ENCODE data around the gene SSC5D. TPM values are rescaled to one million over a fixed set of nuclear protein-coding genes. Genes with fewer than 3 reads are reported as not detected.
A peak's percentile ranks its signal among the peaks of the same experiment; 100 is the strongest.
"Not testable (repeated sequence)": the region's sequence is repeated elsewhere in the genome, so short reads cannot be mapped to it uniquely, and the experiment has no call there.

The SSC5D gene
- total RNA-seq, result 0.27 TPM

DNA sequence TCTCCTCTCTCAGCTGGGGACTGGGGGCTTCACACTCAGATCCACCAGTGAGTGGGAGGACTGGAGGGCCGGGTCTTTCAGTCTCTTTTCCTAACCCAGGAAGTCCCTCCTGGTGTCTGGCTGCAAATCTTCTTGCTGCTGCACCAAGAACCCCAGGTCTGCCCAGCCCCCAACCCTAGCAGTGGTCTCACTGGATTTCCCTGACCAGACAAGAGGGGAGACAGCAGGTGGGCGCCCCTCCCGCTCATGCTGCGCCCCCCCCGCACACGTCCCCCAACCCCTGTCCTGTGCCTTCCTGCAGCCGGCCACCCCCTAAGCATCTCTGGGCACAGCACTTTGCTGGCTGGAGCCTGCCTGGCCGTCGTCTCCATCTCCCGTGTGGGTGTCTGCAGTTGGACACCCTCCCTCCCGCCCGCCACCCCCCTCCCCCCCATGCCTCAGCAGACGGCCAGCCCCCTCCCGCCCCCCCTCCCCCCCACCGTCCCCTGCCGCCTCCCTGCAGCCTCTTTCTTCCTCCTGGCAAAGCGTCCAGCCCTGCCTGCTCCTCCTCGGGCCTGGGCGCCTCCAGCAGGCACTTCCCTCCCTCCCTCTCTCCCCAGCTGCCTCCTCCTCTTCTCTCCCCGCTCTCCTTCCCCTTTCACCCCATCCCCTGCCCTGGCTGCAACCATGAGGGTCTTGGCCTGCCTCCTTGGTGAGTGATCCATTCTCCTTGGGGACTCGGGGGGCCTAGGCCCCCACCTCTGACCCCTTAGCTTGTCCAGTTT is at the start of gene SSC5D:
Gene SSC5D, plus strand, starts transcription at position 513 of the 764 bp plus-strand sequence. Its CDS starts 154 bp downstream, at position 667.
- DNase-seq (ENCODE audit: low read depth in 2 of 3, low spot score in 2 of 3), result peak in 1 of 3 donors; percentile 15

DNA sequence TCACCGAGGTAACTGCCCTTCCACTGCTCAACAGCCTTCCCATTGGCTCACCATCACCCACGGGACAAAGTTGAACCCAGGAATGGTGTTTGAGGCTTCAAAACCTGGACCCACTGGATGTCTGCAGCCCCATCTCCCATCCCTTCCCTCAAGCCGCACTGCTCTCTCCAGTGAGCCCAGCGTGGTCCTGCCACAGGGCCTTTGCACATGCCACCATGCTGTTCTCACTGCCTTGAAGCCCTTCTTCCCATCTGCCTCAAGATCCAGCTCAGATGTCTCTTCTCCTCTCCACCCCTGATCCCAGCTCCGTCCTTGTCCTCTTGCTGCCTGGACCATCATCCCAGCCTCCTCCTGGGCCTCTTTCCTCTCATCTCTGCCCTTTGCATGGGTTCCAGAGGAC is 49.2 kb upstream of the SSC5D start:
- no peak for DNase-seq (ENCODE audit: low read depth in 2 of 3, low spot score in 2 of 3)

DNA sequence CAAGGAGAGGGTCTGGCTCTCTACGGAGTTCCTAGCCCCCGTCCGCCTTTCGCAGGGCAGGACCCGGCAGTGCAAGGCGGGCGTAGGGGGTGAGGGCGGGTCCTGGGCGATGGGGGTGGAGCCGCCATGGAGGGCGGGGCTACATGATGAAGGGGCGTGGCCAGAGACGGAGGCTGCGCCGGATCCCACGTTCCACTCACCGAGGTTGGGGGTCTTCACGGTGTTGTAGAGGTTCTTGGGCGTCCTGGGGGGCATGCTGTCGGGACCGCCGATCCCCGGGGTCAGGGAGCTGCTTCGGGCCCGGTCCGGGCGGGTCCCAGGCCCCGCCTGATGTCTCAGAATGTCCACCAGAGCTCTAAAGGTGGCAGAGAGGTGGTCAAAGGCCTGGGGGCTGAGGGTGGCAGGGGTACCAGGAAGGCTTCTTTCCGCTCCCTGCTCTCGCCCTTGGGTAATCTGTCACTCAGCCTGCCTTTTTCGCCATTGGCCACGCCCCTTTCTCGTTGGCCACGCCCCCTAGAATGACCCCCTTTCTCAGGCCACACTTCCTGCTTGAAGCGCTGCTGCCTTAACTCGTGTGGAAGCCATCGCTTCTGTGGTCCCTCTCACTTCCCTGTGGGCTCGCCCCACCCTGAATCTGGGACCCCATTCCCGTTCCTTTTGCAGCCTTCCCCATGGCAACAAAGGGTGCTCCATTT is 47.7 kb upstream of the SSC5D start:
- no peak for DNase-seq (ENCODE audit: low read depth in 2 of 3, low spot score in 2 of 3)

DNA sequence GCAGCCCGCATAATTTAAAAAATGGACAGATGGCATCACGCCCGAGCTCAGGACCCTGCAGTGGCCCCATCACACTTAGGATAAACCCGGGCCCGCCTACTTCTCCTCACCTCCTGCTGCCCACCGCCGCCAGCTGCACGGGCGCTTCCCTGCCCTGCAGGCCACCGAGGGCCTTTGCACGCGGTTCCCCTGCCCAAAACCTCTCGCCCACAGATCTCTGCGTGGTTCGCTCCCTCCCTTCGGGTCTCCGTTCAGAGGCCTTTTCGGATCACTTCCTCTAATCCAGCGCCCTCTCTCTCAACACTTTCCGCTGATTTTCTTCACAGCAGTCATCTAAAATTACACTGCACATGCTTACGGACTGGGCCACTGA is 46.9 kb upstream of the SSC5D start:
- DNase-seq (ENCODE audit: low read depth in 2 of 3, low spot score in 2 of 3), result peak in 1 of 3 donors; percentile 66

DNA sequence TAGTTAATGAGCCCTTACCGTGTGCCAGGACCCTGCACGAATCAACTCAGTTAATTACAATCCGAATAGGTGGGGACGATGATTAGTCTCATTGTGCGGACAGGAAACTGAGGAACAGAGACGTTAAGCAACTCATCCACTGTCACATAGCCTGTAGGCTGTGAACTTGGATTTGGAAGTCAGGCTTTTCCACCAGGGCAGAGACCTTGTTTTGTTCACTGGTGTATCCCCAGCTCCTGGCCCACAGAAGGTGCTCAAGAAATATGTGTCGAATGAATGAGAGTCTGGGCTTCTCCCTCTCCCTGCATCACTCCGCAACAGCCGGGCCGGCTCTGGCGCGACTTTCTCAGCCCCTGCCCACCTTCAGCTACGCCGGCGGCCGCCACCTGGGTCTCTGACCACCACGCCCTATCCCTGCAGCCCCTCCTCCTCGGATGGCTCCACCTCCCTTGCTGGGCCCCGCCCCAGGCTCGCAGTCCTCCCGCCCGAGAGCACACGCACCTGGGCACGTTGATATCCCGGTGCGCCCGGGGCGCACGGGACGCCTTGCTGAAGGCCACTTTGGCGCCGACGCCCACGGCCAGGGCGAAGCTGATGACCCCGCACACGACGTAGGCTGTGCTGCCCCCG is 46.4 kb upstream of the SSC5D start:
- no peak for DNase-seq (ENCODE audit: low read depth in 2 of 3, low spot score in 2 of 3)

DNA sequence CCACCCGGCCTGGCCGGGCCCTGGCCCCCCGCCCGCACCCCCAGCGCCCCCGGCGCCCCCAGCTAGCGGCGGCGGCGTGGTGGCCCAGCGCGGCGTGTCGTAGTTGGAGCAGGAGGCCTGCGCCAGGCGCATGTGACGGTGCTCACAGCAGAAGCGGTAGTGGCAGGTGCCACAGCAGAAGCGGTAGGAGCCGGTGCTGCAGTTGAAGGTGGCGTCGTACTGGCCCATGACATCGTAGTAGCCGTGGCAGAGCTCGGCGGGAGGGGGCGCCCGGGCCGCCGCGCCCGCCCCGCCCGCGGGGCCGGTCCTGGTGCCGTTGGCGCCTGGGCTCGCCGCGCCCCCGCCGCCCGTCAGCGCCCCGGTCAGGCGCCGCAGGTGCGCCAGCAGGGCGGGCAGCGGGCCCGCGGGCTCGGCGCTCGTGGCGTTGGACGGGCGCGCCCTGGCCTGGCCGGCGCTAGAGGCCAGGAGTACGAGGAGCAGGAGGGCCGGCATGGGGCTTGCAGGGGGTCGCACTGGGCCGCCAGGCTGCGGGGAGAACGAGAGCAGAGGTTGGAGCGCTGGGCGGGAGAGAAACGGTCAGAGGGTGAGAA is 45.8 kb upstream of the SSC5D start:
- DNase-seq (ENCODE audit: low read depth in 2 of 3, low spot score in 2 of 3), result peak in 1 of 3 donors; percentile 48

DNA sequence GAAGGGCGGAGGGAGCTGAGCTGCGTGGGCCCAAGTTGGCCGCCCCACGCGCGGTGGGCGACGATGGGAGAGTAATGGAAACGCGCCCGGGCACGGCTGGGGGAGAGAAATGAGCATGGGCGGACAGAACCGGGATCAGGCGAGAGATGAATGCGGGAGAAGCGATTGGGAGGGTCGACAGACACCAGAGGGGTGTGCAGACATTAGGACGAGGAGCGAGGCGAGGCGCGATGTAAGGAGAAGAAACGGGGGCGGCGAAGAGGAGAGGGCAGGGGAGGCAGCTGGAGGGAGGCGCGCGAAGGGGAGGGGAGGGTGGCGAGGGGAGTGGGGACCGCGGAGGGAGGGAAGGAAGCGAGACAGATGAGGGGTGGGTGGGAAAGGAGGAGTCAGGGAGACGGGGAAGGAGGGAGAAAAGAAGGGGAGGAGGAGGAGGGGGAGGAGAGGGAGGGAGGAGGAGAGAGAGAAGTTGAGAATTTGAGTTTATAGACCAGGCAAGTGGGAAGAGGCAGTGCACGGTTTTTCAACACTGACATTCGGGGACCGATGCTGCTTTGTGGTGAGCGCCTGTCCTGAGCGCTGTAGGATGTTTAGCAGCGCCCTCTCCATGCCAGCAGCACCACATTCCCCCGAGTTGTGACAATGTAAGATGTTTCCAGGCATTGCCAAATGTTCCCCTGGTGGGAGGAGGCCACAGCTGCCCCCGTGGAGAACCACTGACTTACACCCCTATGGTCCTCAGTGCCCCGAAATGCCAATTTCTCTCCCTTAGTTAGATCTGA is 45.0 kb upstream of the SSC5D start, which contains the start of gene SHISA7:
Gene SHISA7, minus strand, starts transcription at position 256 of the 779 bp plus-strand sequence. CDS start 437 bp downstream, outside the sequence.
- DNase-seq (ENCODE audit: low read depth in 2 of 3, low spot score in 2 of 3), result peak in 1 of 3 donors; percentile 45

DNA sequence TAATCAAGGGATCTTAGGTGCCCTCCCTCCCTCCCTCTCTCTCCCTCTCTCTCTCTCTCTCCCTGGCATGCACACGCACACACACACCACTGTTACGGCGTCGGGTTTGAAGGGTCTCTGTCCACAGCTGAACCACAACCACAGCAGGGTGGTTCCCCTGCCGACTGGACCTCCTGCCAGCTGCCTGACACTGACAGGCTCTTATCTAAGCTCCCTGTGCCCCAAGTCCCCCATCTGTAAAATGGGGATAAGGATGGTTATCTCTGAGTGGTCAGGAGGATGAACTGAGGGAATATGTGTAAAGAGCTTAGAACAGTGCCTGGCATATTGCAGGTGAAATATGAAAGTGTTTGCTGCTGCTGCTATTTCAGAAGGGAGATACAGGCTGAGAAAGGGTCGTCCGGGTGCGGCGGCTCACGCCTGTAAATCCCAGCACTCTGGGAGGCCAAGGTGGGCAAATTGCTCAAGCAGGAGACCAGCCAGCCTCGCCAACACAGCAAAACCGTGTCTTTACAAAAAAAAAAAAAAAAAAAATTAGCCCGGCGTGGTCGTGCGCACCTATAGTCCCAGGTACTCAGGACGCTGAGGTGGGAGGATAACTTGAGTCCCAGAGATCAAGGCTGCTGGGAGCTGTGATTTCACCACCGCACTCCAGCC is 44.3 kb upstream of the SSC5D start:
- DNase-seq (ENCODE audit: low read depth in 2 of 3, low spot score in 2 of 3), result peak in 2 of 3 donors; percentile 46 to 67

DNA sequence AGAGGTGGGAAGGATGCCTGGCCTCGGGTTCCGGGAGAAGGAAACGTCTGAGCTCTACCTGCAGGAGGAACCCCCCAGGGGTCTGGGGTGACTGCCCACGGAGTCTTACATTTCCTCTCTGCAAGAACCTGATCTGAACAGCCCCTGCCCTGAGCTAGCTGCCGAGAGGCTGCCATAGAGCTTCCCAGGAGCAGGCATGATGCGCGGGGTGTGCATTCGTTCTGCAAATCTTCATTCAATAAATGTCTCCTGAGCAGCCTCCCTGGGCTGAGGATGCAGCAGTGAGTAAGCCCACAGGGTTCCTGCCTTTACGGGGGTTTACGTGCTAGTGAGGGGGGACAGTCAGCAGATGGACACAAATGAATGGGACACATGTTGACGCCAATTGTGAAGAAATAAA is 43.6 kb upstream of the SSC5D start:
- no peak for DNase-seq (ENCODE audit: low read depth in 2 of 3, low spot score in 2 of 3)

DNA sequence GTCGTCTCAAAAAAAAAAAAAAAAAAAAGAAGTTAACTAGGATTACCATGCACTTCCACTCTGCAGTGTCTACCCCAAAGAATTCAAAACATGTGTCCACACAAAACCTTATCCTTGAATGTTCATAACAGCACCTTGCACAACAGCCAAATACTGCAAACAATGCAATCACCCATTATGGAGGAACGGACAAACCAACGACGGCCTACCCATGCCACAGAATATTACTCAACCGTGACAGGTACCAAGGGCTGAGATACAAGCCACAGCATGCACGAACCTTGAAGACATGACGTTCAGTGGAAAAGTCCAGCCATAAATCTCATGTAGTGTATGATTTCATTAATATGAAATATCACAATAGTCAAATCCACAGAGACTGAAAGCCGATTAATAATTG is 42.2 kb upstream of the SSC5D start:
- no peak for DNase-seq (ENCODE audit: low read depth in 2 of 3, low spot score in 2 of 3)

DNA sequence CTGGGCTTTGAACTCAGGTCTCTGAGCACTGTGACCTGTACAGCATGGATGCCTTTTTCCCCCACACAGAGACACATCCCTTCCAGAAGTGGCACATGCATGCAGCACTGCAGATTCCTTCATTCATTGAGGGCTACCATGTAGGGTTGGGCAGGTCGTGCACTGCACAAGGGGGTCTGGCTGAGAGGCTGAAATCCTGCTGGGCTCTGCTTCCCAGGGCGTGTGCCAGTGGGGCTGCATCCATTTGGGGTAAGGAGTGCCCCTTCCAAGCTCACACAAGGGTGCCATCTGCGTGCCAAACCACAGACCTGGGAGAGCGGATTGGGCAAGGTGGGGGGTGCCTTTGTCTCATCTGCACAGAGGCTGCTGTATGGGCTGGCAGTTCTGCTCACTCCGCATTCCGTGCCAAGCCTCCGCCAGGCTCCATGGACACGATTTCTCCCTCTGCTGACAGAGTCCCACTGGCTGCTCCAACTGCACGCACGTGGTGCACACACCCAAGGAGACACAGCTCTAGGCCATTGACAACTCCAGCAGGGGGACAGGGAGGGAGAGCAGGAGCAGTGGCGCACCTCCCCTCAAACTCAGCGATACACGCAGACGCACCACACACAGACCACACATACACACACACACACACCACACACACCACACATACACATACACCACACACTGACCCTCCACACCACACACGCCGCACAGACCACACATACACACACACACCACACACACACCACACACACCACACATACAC is 40.6 kb upstream of the SSC5D start:
- peak in 1 of 3 donors; percentile 55 for DNase-seq (ENCODE audit: low read depth in 2 of 3, low spot score in 2 of 3)

DNA sequence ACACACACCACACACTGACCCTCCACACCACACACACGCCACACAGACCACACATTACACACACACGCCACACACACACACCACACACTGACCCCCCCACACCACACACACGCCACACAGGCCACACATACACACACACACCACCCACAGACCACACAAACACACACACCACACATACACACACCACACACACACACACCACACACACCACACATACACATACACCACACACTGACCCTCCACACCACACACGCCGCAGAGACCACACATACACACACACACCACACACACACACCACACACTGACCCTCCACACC is 40.1 kb upstream of the SSC5D start:
- not testable (repeated sequence) for DNase-seq (ENCODE audit: low read depth in 2 of 3, low spot score in 2 of 3)

DNA sequence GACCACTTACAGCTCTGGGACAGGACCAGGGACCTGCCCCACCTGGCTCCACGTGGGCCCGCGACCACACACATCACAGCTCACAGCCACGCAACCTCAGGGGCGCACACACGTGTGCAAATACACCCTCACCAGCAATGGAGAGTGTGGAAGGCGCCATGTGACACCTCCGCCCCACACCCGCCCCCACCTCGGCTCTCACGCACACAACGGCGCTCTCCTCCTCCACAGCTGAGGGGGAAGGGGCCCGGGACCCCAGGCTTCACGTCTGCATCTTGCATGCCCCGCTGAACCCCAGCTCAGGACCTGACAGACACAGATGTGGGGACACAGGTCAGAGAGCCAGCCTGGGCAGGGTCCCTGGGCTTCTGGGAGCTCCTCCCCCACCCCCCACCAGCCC is 38.8 kb upstream of the SSC5D start:
- no peak for DNase-seq (ENCODE audit: low read depth in 2 of 3, low spot score in 2 of 3)

DNA sequence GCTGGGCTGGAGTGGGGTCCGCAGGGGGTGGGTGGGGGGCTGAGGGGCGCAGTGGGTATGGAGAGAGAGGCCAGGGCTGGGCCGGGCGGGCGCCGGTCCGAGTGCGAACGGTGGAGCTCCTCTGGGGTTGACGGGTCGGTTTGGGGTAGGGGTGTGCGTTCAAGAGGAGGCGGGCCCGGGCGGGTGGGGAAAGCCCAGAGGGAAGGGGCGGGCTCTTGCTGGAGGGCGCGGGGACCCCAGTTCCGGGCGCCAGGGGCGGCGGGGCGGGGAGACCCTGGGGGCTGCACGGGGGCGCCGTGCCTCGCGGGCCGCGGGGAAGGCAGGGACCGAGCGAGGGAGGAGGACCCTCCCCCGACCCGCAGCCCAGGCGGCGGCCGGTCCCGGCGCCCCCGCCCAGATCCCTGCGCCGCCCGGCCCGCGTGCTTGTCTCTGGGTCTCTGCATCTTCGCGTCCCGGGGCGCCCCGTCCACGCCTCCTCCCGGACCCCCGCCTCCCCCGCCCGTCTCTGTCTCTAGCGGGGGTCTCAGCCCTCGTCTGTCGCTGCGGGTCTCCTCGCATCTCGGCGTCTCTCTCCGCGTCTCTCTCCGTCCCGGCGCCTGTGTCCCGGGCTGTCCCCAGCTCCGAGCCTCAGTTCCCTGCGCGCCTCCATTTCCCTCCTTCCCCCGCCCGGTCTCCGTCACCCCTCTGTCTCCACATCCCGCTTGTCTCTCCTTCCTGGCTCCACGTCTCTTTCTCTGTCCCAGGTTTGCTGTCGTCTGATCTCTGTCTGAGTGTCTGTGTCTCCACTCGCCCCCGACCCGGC is 36.9 kb upstream of the SSC5D start:
- no peak for DNase-seq (ENCODE audit: low read depth in 2 of 3, low spot score in 2 of 3)

DNA sequence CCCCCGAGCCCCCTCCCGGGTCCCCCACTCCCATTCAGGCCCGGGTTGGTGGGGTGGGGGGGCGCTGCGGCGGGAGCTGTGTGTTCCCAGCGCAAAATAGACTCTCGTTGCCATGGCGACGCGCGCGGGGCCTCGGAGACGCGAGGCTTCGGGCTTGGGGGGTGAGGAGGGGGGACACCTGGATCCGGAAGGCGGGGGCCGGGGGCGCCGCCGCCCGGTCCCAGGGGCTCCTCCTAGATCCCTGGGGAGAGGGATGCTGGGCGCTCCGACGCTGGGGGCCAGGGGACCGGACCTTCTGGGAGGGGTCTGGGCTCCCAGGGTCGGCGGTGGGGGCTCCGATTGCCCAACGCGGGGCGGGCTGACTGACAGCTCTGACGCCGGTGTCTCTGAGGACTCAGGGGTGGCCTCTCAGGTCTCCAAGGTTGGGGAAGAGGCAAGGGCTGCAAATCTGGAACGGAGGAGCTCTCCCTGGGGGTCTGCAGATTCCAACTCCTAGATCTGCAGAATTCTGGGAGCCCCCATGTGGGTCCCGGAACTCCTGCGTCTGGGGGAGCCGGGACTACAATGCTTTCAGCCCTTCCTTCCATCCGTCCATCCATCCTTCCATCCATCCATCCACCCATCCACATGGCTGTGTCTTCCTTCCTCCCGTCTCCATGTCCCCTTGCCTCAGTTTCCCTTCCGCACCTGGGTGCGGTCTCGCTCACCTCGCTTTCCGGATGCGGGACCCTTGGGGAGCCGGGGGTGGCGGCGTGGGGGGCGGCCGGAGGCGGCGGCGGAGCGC is 36.1 kb upstream of the SSC5D start:
- DNase-seq (ENCODE audit: low read depth in 2 of 3, low spot score in 2 of 3), result peak in 1 of 3 donors; percentile 53

DNA sequence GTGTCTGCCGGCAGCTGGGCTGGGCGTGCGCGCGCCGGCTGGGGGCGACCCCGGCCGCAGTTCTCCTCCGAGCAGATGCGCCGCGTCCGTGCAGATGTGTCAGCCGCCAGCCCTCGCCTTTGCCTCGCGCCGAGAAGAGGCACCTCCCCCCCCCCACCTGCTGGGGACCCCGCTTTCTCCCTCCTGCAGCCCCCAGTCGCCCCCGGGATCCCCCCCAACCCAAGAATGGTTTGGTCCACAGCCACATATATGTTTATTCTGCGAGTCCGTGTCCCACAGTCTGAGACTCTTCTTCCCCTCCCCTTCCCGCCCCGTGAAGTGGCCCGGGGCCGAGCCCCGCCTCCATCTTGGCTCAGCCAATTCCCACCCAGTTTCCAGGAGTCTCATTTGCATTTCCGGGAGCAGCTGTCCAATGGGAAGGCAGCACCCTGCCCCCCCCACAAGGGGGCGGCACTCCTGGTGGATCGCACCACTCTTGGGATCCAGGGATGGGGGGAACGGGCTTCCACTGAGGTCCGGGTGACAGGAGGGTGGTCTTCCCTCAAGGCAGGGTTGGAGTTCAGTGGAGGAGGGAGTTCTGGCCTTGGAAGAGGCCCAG is 35.4 kb upstream of the SSC5D start:
- peak in 2 of 3 donors; percentile 83 to 85 for DNase-seq (ENCODE audit: low read depth in 2 of 3, low spot score in 2 of 3)

DNA sequence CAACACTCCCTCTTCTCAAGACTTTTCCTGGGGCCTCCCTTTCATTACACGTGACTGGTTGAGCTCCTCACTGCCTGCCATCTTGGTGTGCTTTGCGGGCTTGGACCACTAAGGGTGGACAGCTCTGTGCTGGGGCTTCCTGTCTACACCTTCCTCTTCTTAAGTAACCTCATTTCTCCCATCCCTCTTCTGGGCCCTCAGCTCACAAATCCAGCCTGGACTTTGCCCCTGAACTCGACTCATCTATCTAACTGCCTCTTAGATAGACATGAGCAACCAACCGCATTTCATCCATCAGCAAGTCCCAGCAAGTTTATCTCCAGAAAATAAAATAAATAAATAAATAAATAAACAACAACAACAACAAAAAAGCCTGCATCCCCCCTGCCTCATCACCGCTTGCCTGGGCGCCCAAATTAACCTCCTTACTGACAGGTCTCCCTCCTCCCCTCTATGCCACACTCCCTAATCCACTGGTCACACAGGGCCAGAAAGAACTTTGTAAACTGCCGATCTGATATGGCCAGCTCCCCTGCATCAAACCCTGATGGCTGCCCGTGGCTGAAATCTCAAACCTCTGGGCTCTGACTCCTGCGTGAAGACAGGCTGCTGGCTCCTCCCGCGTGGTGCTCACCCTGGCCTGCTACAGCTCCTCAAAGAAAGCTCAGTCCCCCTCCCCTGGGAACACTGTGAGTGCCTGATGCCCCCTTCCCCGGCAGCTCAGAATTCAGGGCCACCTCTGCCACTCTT is 34.5 kb upstream of the SSC5D start:
- no peak for DNase-seq (ENCODE audit: low read depth in 2 of 3, low spot score in 2 of 3)

Data from hematopoietic multipotent progenitor cell (in vitro differentiated cells).